GM21423 (cell line): ENCODE results near the gene HAX1.
"Not testable (repeated sequence)": the region's sequence is repeated elsewhere in the genome, so short reads cannot be mapped to it uniquely, and the experiment has no call there.

Experiments used
- ATAC-seq: cut with Tn5 transposase; IDR thresholded peaks from one replicate; pipeline ENCODE4 v1.9.1; 2021; ENCODE audit warnings: mild to moderate bottlenecking, moderate library complexity; ENCODE audit not compliant: unreplicated experiment

HAX1 gene

GRCh38 chr1:154272217-154272998 is at the start of gene HAX1:
Gene HAX1 (plus strand): TSS chr1:154272629. CDS start chr1:154272724, 95 bp downstream.
- ATAC-seq, result peak; percentile 82

GRCh38 chr1:154222918-154223317 is 49.5 kb upstream of the HAX1 start:
- no peak for ATAC-seq

GRCh38 chr1:154223621-154224020 is 48.8 kb upstream of the HAX1 start:
- no peak for ATAC-seq

- ATAC-seq, result no peak
Measured at GRCh38 chr1:154225370-154225769, 47.1 kb upstream of the HAX1 start.

GRCh38 chr1:154231112-154231511 is 41.3 kb upstream of the HAX1 start:
- ATAC-seq, result not testable (repeated sequence)

GRCh38 chr1:154233127-154233526 is 39.3 kb upstream of the HAX1 start:
- ATAC-seq, result not testable (repeated sequence)

GRCh38 chr1:154236855-154237254 is 35.6 kb upstream of the HAX1 start:
- no peak for ATAC-seq

GRCh38 chr1:154237435-154237834 is 35.0 kb upstream of the HAX1 start:
- no peak for ATAC-seq

- no peak for ATAC-seq
Measured at GRCh38 chr1:154237880-154238506, 34.4 kb upstream of the HAX1 start.

GRCh38 chr1:154239491-154239890 is 32.9 kb upstream of the HAX1 start:
- no peak for ATAC-seq

GRCh38 chr1:154240294-154240833 is 32.1 kb upstream of the HAX1 start:
- ATAC-seq, result no peak

GRCh38 chr1:154241703-154242351 is 30.6 kb upstream of the HAX1 start:
- no peak for ATAC-seq

GRCh38 chr1:154253671-154254070 is 18.8 kb upstream of the HAX1 start:
- ATAC-seq, result no peak

- ATAC-seq, result no peak
Measured at GRCh38 chr1:154256686-154257085, 15.7 kb upstream of the HAX1 start.

GRCh38 chr1:154258784-154259183 is 13.6 kb upstream of the HAX1 start:
- no peak for ATAC-seq

GRCh38 chr1:154260127-154260526 is 12.3 kb upstream of the HAX1 start:
- ATAC-seq, result no peak

- ATAC-seq, result no peak
Measured at GRCh38 chr1:154263465-154264332, 8.7 kb upstream of the HAX1 start.

GRCh38 chr1:154264454-154264853 is 8.0 kb upstream of the HAX1 start:
- no peak for ATAC-seq

- no peak for ATAC-seq
Measured at GRCh38 chr1:154265586-154265985, 6.8 kb upstream of the HAX1 start.

- no peak for ATAC-seq
Measured at GRCh38 chr1:154270833-154271232, 1.6 kb upstream of the HAX1 start.
